T-helper 22 cell (primary cell): Measurements from ENCODE around the gene PDZD4.

ENCODE experiments used
- DNase-seq: peaks from one replicate; pipeline ENCODE4 v3.0.0-alpha.2; 2020; ENCODE audit warnings: low read depth

Gene PDZD4

DNA sequence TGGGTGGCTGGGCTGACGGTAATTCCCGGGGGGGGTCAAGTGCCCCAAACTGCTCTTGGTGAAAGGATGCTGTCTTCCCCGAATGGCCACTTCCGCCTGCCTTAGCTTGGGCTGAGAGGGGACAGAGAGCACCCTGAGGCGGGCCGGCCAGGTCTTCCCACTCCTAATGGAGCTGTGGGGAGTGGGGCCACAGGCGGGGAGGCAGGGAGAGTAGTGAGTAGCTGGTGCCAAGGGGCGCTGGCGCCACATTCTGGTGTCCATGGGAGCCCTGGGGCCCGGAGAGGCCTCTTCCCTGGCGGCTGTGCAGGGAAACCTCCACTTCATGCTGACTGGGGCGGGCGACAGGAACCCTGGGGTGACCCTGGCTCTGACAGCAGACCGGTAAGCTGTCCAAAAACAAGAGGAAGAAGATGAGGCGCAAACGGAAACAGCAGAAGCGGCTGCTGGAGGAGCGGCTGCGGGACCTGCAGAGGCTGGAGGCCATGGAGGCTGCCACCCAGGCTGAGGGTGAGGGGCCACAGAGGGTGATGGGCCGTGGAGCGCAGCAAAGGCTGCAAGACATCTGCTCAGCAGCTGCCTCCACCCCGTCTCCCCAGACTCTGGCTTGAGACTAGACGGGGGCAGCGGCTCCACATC is 46.8 kb downstream of the PDZD4 start:
- DNase-seq = no peak

DNA sequence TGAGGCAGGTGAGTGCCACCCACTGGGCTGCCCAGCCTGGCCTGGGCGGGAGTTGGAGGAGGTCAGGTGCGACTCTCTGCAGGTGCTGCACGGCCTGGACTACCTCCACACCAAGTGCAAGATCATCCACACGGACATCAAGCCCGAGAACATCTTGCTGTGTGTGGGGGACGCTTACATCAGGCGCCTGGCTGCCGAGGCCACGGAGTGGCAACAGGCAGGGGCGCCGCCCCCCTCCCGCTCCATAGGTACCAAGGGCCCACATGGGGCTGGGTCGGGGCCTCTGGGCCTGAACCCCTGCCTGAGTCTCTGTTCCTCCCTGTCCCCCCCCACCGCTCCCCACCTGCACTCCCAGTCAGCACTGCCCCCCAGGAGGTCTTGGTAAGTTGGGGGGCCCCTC is 47.5 kb downstream of the PDZD4 start:
- no peak for DNase-seq

DNA sequence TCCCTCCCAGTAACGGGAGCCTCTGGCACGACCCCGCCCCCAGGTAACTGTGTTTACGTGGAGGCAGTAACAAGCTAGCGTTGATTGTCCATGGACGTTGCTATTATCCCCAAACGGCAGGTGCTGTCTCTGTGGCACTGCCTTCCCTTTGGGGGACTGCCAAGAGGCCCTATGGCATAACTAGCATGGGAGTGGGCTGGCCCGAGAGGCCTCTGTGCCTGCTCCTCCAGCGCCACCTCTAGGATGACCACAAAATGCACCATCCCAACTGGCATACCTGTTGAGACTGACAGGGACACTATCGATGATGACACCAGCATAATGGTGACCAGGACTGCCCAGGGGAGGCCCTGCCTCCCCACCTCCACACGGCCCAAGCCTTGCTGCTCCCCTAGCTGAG is 48.0 kb downstream of the PDZD4 start:
- no peak for DNase-seq

DNA sequence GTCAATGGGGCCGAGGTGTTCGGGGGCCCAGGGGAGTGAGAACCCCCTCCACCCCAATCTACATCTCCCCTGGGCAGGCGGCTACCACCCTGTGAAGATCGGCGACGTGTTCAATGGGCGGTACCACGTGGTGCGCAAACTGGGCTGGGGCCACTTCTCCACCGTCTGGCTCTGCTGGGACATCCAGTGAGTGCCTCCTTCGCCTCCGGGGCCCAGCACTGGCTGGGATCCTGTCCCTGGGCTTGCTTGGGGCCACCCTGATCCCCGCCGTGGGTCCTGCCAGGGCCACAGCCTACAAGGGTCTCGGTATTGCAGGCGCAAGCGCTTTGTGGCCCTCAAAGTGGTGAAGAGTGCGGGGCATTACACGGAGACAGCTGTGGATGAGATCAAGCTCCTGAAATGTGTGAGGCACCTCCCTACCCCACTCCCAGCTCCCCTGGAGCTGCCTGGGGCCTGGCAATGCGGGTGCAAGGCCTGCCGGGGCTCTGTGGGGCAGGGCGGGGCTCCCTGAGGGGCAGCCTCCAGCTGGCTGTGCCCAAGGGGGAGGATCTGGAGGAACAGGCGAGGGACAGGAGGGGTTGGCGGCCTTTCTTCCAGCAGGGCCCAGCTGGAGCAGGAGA is 48.8 kb downstream of the PDZD4 start:
- DNase-seq = no peak

DNA sequence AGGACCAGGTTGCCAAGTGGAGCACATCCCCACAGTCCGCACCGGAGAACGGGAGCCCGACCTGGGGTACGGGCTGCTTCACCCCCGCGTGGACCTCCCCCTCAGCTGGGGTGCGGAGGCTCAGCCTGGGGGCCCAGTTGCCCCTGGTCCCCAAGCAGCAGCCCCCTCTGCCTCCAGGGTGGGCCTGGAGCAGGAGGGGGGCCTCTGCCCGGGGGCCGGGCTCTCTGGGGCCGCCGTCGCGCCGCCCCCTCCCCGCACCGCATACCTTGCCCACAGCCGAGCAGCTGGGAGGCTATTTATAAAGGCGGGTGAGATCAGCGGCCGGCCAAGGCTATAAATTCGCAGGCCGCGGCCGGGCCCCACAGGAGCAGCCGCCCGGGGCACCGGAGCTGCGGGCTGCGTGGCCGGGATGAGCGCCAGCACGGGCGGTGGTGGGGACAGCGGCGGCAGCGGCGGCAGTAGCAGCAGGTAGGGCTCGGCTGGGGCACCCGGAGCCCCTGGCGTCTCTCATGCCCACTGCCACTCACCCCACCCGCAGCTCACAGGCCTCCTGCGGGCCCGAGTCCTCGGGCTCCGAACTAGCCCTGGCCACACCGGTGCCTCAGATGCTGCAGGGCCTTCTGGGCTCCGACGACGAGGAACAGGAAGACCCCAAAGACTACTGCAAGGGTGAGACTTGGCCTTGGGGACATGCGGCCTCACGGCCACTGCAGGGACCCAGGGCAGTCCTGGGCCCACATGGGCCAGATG is 49.5 kb downstream of the PDZD4 start, which contains the start of gene SRPK3:
Gene SRPK3 (plus strand): TSS at position 364 of the 750 bp plus-strand sequence. CDS start 46 bp downstream, at position 410.
- no peak for DNase-seq

DNA sequence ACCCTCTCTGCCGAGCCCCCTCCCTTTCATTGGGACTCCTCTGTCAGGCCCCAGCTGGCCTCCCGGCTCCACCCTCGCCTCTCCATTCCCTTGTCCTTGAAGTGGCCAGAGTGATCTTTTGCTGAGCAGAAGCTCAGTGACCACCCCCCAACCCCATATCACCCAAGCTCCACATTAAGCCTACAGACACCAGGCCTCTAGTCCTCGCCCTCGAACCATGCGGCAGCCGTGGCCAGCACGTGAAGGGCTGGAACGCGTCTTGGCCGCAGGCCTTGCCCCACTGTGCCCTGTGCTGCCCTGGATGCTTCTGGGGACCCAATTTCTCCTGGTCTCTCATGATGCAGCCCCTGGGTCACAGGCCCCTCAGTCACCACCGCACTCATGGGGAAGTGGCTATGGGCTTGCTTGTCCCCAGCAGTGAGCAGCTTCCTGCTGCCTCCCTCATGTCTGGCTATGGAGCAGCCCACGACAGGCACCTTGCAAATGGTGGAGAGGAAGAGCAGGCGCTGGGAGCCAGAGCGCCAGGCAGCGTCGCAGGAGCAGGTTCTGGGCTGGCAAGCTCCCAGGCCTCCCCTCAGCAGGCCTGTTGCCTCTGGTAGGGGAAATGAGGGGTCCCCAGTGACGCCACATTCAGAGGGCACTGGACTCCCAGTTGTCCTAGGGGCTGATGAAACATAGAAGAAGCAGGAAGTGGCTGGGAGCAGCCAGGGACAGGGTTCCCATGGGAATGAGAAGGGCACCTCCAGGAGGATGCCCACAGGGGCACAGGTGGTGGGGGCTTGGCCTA is 50.3 kb downstream of the PDZD4 start:
- DNase-seq = no peak

DNA sequence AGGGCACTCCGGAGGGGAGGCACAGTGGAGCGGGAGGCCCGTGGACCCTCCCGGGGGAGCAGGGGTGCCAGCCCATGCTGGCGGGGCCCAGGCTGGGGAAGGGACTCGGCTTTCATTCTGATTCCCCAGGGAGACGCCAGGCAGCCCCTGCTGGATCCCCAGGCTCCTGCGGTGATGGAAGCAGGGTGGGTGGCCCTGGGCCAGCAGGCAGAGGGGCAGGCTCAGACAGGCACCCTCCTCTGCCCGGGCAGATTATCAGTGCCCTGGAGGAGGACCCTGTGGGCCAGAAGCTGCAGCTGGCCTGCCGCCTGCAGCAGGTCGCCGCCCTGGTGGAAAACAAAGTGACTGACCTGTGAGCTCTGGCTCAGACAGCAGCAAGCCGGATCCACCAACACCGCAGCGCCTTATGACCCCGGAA is 51.7 kb downstream of the PDZD4 start:
- no peak for DNase-seq

DNA sequence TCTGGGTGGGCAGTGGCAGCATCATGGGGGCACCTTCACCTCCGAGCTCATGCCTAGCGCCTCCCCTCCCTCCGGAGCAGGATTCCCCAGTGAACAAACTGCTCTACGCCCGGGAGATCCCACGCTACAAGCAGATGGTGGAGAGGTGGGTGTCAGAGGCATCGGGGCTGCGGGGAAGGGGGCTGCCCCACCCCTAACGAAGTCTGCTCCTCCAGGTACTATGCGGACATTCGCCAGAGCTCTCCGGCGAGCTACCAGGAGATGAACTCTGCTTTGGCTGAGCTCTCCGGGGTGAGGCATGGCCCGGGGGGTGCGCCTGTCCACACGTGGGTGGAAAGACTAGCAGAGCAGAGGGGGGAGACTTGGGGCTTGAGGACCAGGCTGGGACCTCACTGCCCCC is 52.2 kb downstream of the PDZD4 start:
- no peak for DNase-seq

DNA sequence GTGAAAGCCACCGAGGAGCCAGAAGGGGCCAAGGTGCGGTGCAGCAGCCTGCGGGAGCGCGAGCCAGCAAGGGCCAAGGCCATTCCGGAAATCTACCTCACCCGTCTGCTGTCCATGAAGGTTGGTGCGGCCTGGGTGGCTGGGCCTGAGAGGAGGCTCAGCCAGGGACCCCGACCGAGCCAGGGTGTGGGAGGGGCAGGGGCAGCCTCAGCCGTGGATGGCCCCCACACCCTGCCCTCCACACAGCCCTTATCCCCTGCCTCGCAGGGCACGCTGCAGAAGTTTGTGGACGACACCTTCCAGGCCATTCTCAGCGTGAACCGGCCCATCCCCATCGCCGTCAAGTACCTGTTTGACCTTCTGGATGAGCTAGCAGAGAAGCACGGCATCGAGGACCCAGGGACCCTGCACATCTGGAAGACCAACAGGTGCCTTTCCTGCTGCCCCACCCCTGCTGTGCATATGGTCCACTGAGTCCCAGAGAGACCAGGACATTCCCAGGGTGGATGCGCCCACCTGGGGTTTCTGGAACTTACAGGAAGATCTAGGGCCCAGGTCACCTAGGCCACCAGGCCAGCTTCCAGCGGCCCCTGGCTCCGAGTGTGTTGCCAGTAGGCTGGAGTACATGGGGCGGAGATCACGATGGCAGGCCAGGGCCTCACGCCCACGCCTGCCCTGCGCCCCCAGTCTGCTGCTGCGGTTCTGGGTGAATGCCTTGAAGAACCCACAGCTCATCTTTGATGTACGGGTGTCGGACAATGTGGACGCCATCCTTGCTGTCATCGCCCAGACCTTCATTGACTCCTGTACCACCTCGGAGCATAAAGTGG is 52.9 kb downstream of the PDZD4 start:
- DNase-seq = no peak

DNA sequence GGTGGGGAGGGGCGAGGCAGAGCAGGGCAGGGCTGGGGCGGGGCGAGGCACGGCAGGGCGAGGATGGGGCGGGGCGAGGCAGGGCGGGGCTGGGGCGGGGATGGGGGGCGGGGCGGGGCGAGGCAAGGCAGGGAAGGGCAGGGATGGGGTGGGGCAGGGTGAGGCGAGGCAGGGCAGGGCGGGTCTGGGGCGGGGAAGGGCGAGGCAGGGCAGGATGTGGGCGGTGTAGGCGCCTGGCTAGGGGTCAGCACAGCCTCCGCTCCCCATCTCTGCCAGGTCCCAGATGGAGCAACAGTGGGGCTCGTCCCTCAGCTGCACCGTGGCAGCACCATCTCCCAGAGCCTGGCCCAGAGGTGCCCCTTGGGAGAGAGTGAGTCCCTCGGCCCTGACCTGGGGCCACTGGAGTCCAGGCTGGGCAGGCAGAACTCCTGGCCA is 53.7 kb downstream of the PDZD4 start:
- no peak for DNase-seq

DNA sequence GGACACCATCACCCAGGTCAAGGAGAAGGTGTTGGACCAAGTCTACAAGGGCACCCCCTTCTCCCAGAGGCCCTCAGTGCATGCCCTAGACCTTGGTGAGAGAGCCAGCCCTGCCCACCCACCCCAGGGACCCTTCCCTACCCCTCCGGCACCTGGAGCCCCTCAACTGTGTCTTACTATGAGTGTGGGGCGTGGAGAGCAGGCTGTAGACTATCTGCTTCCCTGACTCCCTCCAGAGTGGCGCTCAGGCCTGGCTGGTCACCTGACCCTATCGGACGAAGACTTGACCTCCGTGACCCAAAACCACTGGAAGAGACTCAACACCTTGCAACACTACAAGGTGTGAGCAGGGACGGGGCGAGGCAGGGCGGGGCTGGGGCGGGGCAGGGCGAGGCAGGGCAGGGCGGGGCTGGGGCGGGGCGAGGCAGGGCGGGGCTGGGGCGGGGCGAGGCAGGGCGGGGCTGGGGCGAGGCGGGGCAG is 54.2 kb downstream of the PDZD4 start:
- no peak for DNase-seq

DNA sequence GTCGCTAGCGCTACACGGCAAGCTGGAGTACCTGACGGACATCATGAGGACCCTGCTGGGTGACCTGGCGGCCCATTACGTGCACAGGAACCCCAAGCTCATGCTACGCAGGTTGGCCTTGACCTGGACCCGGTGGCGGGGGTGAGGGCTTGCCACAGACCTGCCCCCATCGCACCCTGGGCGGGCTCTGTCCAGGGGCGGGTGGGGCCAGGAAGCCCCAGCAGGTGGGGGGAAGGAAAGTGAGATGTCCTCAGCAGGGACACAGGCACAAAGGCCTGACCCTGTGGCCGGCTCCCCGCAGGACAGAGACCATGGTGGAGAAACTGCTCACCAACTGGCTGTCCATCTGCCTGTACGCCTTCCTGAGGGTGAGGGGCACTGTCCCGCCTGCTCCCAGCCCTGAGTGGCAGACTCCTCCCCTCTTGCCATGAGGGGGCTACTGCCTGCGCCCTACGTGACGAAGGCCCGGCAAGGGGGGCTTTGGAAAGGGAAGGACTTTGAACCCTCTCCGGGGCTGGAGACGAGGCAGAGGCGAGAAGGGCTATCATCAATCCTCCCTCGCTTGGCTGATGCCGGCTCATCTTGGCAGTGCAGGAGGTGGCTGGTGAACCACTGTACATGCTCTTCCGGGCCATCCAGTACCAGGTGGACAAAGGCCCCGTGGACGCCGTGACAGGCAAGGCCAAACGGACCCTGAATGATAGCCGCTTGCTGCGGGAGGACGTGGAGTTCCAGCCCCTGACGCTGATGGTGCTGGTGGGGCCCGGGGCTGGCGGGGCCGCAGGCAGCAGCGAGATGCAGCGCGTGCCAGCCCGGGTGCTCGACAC is 54.8 kb downstream of the PDZD4 start:
- DNase-seq = no peak

DNA sequence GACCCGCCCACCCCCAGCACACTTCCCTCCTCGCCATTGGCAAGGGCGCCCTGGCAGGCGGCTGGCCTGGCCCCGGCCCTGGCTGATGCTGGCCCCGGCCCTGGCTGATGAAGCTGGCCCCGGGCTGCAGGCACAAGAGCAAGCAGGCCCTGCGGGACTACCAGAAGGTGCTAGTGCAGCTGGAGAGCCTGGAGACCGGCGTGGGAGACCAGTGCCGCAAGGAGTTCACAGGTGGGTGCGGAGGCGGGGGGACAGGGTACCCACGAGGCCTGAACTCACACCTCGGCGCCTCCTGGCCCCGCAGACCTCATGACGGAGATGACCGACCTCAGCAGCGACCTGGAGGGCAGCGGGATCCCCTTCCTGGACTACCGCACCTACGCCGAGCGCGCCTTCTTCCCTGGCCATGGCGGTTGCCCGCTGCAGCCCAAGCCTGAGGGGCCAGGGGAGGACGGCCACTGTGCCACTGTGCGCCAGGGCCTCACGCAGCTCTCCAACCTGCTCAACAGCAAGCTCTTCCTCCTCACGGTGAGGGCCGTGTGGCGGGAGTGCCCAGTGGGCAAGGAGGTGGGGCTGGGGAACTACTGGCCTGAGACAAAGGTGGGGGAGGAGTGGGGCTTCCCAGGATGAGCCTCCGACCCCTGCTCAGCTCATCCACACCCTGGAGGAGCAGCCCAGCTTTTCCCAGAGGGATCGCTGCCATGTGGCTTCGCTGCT is 55.6 kb downstream of the PDZD4 start:
- no peak for DNase-seq

DNA sequence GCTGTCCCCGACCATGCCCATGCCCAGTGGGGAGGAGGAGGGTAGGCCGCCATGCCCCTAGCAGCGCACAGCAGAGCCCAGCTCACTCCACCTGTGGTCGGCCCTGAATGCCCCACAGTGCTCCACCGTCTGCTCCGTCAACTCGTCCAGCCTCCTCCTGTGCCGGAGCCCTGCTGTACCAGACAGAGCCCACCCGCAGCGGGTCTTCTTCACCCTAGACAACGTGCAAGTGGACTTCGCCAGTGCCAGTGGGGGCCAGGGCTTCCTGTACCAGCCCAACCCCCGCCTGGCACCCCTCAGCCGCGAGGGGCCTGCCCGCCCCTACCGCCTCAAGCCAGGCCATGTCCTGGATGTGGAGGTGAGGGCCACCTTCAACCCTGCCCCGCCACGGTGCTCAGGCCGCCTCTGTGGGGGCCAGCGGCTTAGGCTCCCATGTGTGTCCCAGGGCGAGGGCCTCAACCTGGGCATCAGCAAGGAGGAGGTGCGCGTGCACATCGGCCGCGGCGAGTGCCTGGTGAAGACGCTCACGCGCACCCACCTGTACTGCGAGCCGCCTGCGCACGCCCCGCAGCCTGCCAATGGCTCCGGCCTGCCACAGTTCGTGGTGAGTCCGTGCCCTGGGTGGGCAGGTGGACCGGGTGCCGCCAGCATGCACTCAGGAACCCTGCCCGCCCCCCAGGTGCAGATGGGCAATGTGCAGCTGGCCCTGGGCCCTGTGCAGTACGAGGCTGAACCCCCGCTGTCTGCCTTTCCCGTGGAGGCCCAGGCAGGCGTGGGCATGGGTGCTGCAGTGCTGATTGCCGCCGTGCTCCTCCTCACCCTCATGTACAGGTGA is 56.4 kb downstream of the PDZD4 start:
- DNase-seq = no peak

DNA sequence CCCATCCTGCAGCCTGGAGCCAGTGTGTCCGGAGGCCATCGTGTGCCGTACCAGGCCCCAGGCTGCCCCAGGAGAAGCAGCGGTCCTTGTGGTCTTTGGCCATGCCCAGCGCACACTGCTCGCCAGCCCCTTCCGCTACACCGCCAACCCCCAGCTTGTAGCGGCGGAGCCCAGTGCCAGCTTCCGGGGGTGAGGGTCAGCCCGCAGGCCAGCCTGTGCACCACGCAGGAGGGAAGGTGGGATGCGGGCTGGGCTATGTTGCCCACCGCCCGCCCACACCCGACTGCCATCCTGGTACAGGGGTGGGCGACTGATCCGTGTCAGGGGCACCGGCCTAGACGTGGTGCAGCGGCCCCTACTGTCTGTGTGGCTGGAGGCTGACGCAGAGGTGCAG is 57.1 kb downstream of the PDZD4 start:
- no peak for DNase-seq

DNA sequence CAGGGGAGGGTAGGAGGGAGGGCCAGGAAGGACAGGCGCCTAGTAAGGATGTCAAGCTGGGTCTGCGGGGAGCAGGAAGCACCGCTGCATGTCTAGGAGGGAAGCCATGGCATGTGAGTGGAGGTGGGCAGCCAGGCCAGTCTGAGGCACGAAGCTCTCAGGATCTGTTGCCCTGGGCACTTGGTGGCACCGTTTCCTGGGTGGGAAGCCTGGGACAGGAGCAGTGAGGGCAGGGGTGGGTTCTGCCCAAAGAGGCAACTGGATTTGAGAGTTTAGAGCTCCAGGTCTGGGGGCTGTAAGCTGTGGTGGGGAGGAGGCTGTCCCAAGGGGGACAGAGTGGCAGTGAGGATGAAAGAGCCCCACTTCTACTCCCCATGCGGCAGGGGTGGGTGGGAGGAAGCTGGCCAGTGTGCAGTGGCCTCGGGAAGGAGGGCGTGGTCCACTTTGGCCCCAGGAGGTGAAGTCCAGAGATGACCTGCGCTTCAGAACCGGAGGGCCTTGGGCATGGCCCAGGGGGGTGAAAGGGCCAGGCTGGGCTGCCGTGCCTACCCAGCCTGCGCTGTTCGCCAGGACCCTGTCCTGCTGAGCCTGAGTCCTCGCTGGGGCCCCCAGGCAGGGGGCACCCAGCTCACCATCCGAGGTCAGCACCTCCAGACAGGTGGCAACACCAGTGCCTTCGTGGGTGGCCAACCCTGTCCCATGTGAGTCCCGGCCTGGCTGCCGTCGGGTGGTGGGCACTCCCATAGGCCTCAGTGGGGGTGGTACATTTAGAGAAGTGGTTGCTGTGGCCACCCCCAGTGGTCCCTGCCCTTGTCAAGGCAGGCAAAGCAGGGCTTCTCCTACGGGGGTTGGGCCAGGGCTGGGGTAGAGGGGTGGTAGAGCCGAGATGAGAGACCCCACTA is 57.8 kb downstream of the PDZD4 start:
- DNase-seq = no peak

DNA sequence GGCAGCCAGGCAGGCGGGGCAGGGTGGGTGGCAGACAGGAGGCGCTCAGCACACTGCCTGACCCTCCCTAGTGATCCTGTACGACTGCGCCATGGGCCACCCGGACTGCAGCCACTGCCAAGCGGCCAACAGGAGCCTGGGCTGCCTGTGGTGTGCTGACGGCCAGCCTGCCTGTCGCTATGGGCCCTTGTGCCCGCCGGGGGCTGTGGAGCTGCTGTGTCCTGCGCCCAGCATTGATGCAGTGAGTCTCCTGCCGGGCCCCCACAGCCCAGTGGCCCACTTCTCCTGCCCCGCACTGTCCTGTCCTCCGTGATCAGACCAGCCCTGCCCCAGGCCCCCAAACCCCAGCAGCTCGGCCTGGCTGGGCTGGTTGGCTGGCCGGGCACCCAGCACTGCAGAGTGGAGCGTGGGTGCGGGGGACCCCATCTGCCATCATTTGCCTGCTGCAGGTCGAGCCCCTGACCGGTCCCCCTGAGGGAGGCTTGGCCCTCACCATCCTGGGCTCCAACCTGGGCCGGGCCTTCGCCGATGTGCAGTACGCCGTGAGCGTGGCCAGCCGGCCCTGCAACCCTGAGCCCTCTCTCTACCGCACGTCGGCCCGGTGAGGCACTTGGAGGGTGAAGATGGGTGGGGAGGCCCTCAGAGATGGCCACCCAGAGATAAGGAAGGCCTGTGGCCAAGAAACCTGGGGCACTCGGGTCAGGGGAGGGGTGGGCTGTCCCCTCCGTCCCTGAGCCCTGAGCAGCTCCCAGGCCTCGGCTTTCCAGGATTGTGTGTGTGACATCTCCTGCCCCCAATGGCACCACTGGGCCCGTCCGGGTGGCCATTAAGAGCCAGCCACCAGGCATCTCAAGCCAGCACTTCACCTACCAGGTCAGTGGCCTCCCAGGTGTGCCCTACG is 58.7 kb downstream of the PDZD4 start:
- no peak for DNase-seq
